C4-2B (cell line): ENCODE data around the gene PHACTR1.

Source experiments
- ZFX ChIP-seq: fragments of 450-650 bp; IDR thresholded peaks from 2 replicates; pipeline ENCODE4 v1.6.1; 2017
- TF ChIP-seq, protein P1 (sequence below): fragments of 450-650 bp; conservative IDR thresholded peaks from 2 replicates; pipeline ENCODE4 v1.5.1; 2017; ENCODE audit warnings: mild to moderate bottlenecking

DNA sequence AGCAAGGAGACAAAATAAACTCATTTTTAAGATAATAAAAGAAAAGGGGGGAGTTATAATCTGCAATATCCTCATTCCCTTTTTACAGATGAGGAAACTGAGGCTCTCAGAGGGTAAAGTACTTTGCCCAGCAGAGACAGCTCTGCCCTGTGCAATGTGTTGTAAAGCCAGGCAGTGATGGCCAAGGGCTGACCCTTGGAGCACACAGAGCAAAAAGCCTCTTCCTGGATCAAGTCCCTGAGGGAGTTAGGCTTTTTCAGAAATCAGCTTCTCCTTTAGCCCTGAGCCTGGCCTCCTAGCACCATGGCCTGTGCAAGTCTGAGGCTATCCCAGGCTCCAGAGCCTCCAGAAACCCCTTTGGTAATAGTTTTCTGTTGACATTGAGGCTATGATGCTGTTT is 234.8 kb downstream of the PHACTR1 start:
- TF ChIP-seq, protein P1, sequence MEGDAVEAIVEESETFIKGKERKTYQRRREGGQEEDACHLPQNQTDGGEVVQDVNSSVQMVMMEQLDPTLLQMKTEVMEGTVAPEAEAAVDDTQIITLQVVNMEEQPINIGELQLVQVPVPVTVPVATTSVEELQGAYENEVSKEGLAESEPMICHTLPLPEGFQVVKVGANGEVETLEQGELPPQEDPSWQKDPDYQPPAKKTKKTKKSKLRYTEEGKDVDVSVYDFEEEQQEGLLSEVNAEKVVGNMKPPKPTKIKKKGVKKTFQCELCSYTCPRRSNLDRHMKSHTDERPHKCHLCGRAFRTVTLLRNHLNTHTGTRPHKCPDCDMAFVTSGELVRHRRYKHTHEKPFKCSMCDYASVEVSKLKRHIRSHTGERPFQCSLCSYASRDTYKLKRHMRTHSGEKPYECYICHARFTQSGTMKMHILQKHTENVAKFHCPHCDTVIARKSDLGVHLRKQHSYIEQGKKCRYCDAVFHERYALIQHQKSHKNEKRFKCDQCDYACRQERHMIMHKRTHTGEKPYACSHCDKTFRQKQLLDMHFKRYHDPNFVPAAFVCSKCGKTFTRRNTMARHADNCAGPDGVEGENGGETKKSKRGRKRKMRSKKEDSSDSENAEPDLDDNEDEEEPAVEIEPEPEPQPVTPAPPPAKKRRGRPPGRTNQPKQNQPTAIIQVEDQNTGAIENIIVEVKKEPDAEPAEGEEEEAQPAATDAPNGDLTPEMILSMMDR: no peak
- no peak for TF ChIP-seq ZFX
